Measurements from ENCODE around the gene HSD17B3.
"Not testable (repeated sequence)": the region's sequence is repeated elsewhere in the genome, so short reads cannot be mapped to it uniquely, and the experiment has no call there.

HSD17B3 gene

DNA sequence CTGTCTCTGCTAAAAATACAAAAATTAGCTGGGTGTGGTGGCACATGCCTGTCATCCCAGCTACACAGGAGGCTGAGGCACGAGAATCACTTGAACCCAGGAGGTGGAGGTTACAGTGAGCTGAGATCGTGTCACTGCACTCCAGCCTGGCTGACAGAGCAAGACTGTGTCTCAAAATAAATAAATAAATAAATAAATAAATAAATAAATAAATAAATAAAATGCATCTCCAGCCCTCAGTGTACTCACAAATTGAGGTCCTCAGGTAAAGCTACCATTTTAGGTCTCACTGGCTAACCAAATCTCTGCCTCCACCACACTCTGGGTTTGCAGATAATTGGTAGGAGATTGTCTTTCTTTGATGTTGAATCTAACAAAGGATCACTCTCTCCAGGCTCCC is 112.4 kb downstream of the HSD17B3 start:
- not testable (repeated sequence) for DNase-seq

DNA sequence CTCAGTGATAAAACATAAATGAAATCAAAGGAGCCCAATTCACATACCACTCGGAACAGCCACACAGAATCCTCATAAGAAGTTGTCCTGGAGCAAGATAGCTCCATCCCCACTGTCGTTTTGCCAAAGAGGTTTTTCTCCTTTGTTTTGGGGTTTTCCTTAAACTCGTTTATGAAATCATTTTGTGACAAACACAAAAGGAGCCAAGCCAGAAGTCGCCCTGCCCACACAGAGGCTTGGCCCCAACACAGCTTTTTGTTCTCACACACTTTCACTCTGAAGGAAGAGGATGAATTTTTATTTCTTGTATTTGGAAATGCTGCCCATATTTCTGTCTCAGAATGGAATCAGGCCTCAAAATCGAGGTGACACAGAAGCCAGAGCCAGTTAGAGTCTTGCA is 113.4 kb downstream of the HSD17B3 start:
- no peak for DNase-seq

DNA sequence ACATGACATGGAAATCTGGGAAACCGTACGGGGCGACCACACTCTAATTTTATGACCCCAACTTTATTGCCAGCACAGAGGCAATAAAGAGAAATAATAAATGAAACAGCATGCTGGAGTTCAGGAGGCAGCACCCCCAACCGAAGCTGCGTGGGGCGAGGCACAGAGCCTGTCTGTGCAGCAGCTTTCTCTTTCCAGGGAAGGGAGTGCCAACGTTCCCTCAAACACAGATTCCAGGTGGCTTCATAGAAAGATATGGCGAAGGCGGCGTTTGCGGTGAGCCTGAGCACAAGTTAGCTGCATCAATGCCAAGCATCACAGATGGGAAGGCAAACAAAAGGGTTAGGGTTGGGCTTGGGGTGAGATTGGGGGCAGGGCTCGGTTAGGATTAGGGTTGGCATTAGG is 114.8 kb downstream of the HSD17B3 start:
- no peak for DNase-seq

DNA sequence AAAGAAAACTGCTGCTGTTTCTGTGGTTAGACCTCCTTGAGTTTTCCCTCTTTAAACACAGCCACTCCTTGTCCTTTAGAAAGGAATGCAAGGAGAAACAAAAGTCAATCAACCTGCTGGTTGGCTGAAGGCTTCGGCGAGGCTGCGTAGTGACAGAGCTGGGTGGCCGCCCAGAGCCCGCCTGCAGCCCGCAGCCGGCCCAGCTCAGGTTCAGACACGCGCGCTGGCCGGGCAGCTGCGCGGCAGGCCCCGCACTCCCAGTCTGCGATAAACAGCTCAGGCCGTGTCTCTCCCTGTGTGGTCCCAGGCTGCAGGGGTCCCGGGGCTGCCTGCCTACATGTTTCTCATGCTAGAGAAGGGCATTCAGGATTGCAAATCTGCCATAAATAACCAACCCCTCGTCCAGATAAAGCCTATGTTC is 115.4 kb downstream of the HSD17B3 start:
- no peak for DNase-seq

DNA sequence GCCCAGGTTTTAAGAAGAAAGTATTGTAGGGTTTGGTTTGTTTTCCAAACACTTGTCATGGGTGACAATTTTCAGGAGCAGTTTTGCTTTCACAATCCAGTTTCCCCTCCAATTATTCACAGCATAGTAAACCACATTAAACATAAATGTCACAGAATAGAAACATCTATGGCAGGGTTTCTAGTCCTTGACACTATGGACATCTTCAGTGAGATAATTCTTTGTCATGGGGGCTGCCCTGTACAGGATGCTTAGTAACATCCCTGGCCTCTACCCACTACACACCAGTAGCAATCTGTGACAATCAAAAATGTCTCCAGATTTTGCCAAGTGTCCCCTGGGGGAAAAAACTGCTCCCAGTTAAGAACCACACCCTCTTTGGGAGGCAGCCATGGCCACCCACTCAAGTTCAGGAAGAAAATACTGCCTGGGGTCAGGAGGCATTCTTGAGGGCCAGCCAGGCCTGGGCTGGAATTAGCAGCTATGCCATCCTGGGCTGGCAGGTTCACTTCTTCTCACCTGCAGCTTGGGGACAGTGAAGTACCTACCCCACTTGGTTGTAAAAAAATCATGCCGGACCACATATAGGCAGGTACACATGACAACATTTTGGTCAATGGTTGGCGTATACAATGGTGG is 116.3 kb downstream of the HSD17B3 start:
- DNase-seq: no peak
